Activated naive CD4-positive, alpha-beta T cell treated with anti-CD3 and anti-CD28 coated beads, Interleukin-2, amount 50 U/mL, for 72 hours (primary cell): ENCODE data around the gene EVPL. TPM values are rescaled to one million over a fixed set of nuclear protein-coding genes. Genes with fewer than 3 reads are reported as not detected.
"Not testable (repeated sequence)": the region's sequence is repeated elsewhere in the genome, so short reads cannot be mapped to it uniquely, and the experiment has no call there.

ENCODE experiments used
- ATAC-seq, 2 donors: fragments of 150-1000 bp; cut with Tn5 transposase; 2 replicates each; pipeline ENCODE4 v1.10.0; 2021; ENCODE audit warnings: mild to moderate bottlenecking in 2 of 2, moderate library complexity in 2 of 2
- DNase-seq, 2 donors: peaks; one replicate each; pipeline ENCODE4 v3.0.0; 2021 to 2022; ENCODE audit warnings: low spot score in 2 of 2
- H3K27ac Mint-ChIP-seq, 2 donors: one replicate each; pipeline ENCODE4 v1.8.0; 2022; ENCODE audit warnings: mild to moderate bottlenecking in 2 of 2, mixed read lengths in 2 of 2
- H3K36me3 Mint-ChIP-seq, 2 donors: one replicate each; pipeline ENCODE4 v1.8.0; 2022; ENCODE audit warnings: mixed read lengths in 2 of 2
- H3K9me3 Mint-ChIP-seq, 2 donors: one replicate each; pipeline ENCODE4 v1.8.0; 2022; ENCODE audit warnings: mixed read lengths in 2 of 2
- total RNA-seq, 2 donors: library from RNA; stranded (reverse); gene quantifications; one replicate each; pipeline ENCODE4 v1.2.3, GENCODE V29; 2022

The EVPL gene
- 1 to 10 TPM in 1 of 2 donors, under 1 TPM in 1; 0.34 to 1.5 TPM for total RNA-seq

- DNase-seq = no peak
- H3K27ac Mint-ChIP-seq = no peak within 1 kb of the TSS
- H3K9me3 Mint-ChIP-seq = no peaks in the 10 kb centered on the region
- ATAC-seq = peak in 1 of 2 donors; percentile 22
- H3K36me3 Mint-ChIP-seq = no peaks in the 10 kb centered on the region
Observed at GRCh38 chr17:76027159-76027839, at the start of gene EVPL. Gene EVPL (minus strand): TSS chr17:76027306. CDS start chr17:76027198, 108 bp downstream.

- H3K9me3 Mint-ChIP-seq = no peaks in the 10 kb centered on the region
- DNase-seq (no peak), ATAC-seq (no peak)
- H3K36me3 Mint-ChIP-seq = peaks cover 14 to 23% of the 10 kb centered on the region in 2 donors
- H3K27ac Mint-ChIP-seq = peak overlapping the region in 1 of 2 donors; percentile 65
Observed at GRCh38 chr17:76076146-76076764, 49.1 kb upstream of the EVPL start.

GRCh38 chr17:76075364-76076145, 48.4 kb upstream of the EVPL start:
- H3K27ac Mint-ChIP-seq = peak overlapping the region in 1 of 2 donors; percentile 65
- peaks cover 14 to 23% of the 10 kb centered on the region in 2 donors for H3K36me3 Mint-ChIP-seq
- no peak for ATAC-seq
- peak in 1 of 2 donors; percentile 29 for DNase-seq
- H3K9me3 Mint-ChIP-seq = no peaks in the 10 kb centered on the region

GRCh38 chr17:76074390-76075363, 47.6 kb upstream of the EVPL start, which contains the start of gene GALR2:
Gene GALR2 (plus strand): TSS chr17:76074781. CDS start chr17:76074884, 103 bp downstream.
- peaks cover 19 to 23% of the 10 kb centered on the region in 2 donors for H3K36me3 Mint-ChIP-seq
- peak within 1 kb of the TSS in 1 of 2 donors; percentile 65 for H3K27ac Mint-ChIP-seq
- ATAC-seq (no peak), DNase-seq (peak in 1 of 2 donors; percentile 22)
- H3K9me3 Mint-ChIP-seq = no peaks in the 10 kb centered on the region

GRCh38 chr17:76072148-76072858, 45.2 kb upstream of the EVPL start, which contains the start of gene SRP68:
Gene SRP68 (minus strand): TSS chr17:76072517. CDS start chr17:76072491, 26 bp downstream.
- Mint-ChIP-seq H3K27ac (peak within 1 kb of the TSS; percentile 99), H3K36me3 (peaks cover 19 to 24% of the 10 kb centered on the region in 2 donors), H3K9me3 (no peaks in the 10 kb centered on the region)
- ATAC-seq (peak; percentile 66 to 75), DNase-seq (peak; percentile 83 to 85)

GRCh38 chr17:76071531-76072147, 44.5 kb upstream of the EVPL start:
- Mint-ChIP-seq H3K9me3 (no peaks in the 10 kb centered on the region), H3K36me3 (peaks cover 19 to 22% of the 10 kb centered on the region in 2 donors), H3K27ac (peak overlapping the region; percentile 99)
- peak; percentile 76 to 82 for ATAC-seq
- peak; percentile 51 to 71 for DNase-seq

- ATAC-seq = no peak
- Mint-ChIP-seq H3K9me3 (no peaks in the 10 kb centered on the region), H3K27ac (peak overlapping the region; percentile 31 to 85), H3K36me3 (peaks cover 19 to 31% of the 10 kb centered on the region in 2 donors)
- DNase-seq = no peak
Observed at GRCh38 chr17:76065775-76066174, 38.7 kb upstream of the EVPL start.

- H3K36me3 Mint-ChIP-seq = peaks cover 19 to 35% of the 10 kb centered on the region in 2 donors
- H3K27ac Mint-ChIP-seq = peak overlapping the region; percentile 83 to 85
- peak; percentile 88 to 94 for ATAC-seq
- DNase-seq = peak in 1 of 2 donors; percentile 64
- no peaks in the 10 kb centered on the region for H3K9me3 Mint-ChIP-seq
Observed at GRCh38 chr17:76063875-76064546, 36.9 kb upstream of the EVPL start.

- H3K36me3 Mint-ChIP-seq = peaks cover 7 to 50% of the 10 kb centered on the region in 2 donors
- H3K9me3 Mint-ChIP-seq, ATAC-seq, DNase-seq, H3K27ac Mint-ChIP-seq: not testable (repeated sequence)
Observed at GRCh38 chr17:76058264-76058663, 31.2 kb upstream of the EVPL start.

GRCh38 chr17:76056882-76057281, 29.8 kb upstream of the EVPL start:
- Mint-ChIP-seq H3K27ac (no peak overlapping the region), H3K36me3 (peaks cover 8 to 50% of the 10 kb centered on the region in 2 donors), H3K9me3 (no peaks in the 10 kb centered on the region)
- no peak for ATAC-seq
- DNase-seq = no peak

GRCh38 chr17:76054112-76054476, 27.0 kb upstream of the EVPL start:
- ATAC-seq (peak; percentile 20 to 28), DNase-seq (no peak)
- Mint-ChIP-seq H3K9me3 (no peaks in the 10 kb centered on the region), H3K36me3 (peaks cover 11 to 41% of the 10 kb centered on the region in 2 donors), H3K27ac (peak overlapping the region; percentile 29 to 85)

- ATAC-seq (peak in 1 of 2 donors; percentile 42), DNase-seq (no peak)
- H3K27ac Mint-ChIP-seq = peak overlapping the region; percentile 29 to 85
- peaks cover 16 to 41% of the 10 kb centered on the region in 2 donors for H3K36me3 Mint-ChIP-seq
- H3K9me3 Mint-ChIP-seq = no peaks in the 10 kb centered on the region
Observed at GRCh38 chr17:76053246-76054111, 26.4 kb upstream of the EVPL start.

- Mint-ChIP-seq H3K27ac (peak overlapping the region; percentile 65 to 81), H3K36me3 (peaks cover 23 to 40% of the 10 kb centered on the region in 2 donors)
- no peak for ATAC-seq
Observed at GRCh38 chr17:76051561-76051960, 24.5 kb upstream of the EVPL start.

More at GRCh38 chr17:76051561-76051960, 24.5 kb upstream of the EVPL start:
- DNase-seq = no peak
- H3K9me3 Mint-ChIP-seq = no peaks in the 10 kb centered on the region
